Colon (tissue), 2 donors: Measurements from ENCODE around the gene DGKG.

Experiments used
- FAIRE-seq: peaks from 2 replicates; lab custom pipeline; 2012; peaks lifted over from hg19 to GRCh38; lab: Jason Lieb, UNC
- donor health status: control.
- donor health status: control.

The DGKG gene

GRCh38 chr3:186361762-186362536 is at the start of gene DGKG:
Gene DGKG (minus strand): TSS chr3:186362234. CDS start chr3:186320459, 41,775 bp downstream.
- FAIRE-seq = no peak

GRCh38 chr3:186411089-186411488 is 49.1 kb upstream of the DGKG start:
- FAIRE-seq = no peak

GRCh38 chr3:186406669-186407635 is 44.9 kb upstream of the DGKG start:
- FAIRE-seq = no peak

GRCh38 chr3:186401556-186401955 is 39.5 kb upstream of the DGKG start:
- FAIRE-seq = no peak

GRCh38 chr3:186400662-186401061 is 38.6 kb upstream of the DGKG start:
- FAIRE-seq = no peak

GRCh38 chr3:186400026-186400425 is 38.0 kb upstream of the DGKG start:
- FAIRE-seq = no peak

GRCh38 chr3:186394566-186395217 is 32.7 kb upstream of the DGKG start:
- no peak for FAIRE-seq

GRCh38 chr3:186386883-186387560 is 25.0 kb upstream of the DGKG start:
- FAIRE-seq = no peak

- FAIRE-seq = no peak
Measured at GRCh38 chr3:186385856-186386602, 24.0 kb upstream of the DGKG start.

- FAIRE-seq = no peak
Measured at GRCh38 chr3:186383026-186383993, 21.3 kb upstream of the DGKG start.

GRCh38 chr3:186382217-186382885 is 20.3 kb upstream of the DGKG start:
- no peak for FAIRE-seq

- no peak for FAIRE-seq
Measured at GRCh38 chr3:186381424-186382216, 19.6 kb upstream of the DGKG start.

GRCh38 chr3:186380622-186381380 is 18.8 kb upstream of the DGKG start:
- no peak for FAIRE-seq

GRCh38 chr3:186375443-186375842 is 13.4 kb upstream of the DGKG start:
- FAIRE-seq = no peak

GRCh38 chr3:186374376-186374775 is 12.3 kb upstream of the DGKG start:
- FAIRE-seq = no peak

- no peak for FAIRE-seq
Measured at GRCh38 chr3:186369217-186369616, 7.2 kb upstream of the DGKG start.

GRCh38 chr3:186368717-186369116 is 6.7 kb upstream of the DGKG start:
- FAIRE-seq = no peak

- FAIRE-seq = no peak
Measured at GRCh38 chr3:186368176-186368575, 6.1 kb upstream of the DGKG start.
